ENCODE data around the gene MYOT.

Gene MYOT

DNA sequence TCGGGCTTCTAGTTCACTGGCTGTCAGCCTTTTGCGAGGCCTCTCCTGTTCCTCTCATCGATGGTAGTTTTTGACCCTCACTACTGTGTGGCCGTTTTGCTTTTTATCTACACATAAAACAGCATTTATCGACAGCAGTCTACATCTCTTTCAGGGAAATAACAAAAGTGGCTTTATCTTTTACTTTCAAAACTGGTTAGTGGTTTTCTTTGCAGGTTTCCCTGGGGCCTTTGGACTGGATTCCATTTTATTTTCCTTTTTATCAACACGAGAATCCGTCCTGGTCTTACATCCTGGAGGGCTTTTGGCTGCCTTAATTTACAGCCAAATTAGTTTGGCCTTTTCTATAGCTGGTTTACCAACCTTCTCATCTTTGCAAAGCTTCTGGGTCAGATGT is 20.8 kb downstream of the MYOT start:
- TF ChIP-seq, protein P1, sequence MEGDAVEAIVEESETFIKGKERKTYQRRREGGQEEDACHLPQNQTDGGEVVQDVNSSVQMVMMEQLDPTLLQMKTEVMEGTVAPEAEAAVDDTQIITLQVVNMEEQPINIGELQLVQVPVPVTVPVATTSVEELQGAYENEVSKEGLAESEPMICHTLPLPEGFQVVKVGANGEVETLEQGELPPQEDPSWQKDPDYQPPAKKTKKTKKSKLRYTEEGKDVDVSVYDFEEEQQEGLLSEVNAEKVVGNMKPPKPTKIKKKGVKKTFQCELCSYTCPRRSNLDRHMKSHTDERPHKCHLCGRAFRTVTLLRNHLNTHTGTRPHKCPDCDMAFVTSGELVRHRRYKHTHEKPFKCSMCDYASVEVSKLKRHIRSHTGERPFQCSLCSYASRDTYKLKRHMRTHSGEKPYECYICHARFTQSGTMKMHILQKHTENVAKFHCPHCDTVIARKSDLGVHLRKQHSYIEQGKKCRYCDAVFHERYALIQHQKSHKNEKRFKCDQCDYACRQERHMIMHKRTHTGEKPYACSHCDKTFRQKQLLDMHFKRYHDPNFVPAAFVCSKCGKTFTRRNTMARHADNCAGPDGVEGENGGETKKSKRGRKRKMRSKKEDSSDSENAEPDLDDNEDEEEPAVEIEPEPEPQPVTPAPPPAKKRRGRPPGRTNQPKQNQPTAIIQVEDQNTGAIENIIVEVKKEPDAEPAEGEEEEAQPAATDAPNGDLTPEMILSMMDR (IDR thresholded peaks at IDR 0.05; ENCODE audit: insufficient read depth, missing control alignments), result no peak
- FAIRE-seq (no peak), DNase-seq (ENCODE audit: insufficient read length, low spot score) (no peak)

DNA sequence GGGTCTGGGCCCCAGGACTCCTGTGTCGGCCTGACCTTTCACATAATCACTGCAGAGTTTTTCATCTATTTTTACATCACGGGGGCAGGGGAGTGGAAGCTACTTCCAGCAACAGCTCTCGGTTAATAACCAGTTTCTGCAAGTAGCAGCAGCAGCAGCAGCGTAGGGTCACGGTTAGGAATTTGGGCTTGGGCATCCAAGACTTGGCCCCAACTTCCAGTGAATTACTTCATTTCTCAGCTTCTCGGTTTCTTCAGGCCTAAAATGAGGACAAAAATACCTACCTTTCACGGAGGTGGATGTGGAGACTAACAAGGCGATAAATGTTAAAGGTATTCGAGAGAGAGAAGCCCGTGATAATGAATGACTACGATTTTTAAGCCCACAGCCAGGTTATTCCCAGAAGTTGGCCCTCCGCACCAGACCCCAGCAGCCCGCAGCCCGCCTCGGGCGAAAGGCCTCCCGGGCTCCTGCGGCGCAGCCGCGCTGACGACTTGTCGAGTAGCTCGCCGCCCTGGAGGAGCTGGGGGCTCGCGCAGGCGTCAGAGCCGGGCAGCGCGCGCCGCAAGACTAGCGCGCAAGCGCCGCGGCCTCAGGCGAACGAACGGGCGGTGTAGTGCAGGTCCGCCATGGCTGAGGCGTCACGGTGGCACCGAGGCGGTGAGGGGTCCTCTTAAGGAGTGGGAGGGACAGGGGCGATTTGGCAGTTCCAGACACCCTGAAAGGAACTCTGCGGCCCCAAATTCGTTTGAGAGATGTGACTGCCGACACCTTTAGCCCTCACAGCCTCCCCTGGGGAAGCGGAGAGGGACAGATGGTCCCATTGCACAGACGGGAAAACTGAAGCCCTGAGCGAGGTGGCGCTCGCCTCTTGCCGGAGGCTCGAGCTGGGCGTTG is 21.5 kb downstream of the MYOT start, which contains the start of gene PKD2L2:
Gene PKD2L2 (plus strand): TSS at position 595 of the 897 bp plus-strand sequence. CDS start 35 bp downstream, at position 630.
- DNase-seq (ENCODE audit: insufficient read length, low spot score) (no peak), FAIRE-seq (no peak)
- TF ChIP-seq, protein P1 (IDR thresholded peaks at IDR 0.05; ENCODE audit: insufficient read depth, missing control alignments), result no peak

DNA sequence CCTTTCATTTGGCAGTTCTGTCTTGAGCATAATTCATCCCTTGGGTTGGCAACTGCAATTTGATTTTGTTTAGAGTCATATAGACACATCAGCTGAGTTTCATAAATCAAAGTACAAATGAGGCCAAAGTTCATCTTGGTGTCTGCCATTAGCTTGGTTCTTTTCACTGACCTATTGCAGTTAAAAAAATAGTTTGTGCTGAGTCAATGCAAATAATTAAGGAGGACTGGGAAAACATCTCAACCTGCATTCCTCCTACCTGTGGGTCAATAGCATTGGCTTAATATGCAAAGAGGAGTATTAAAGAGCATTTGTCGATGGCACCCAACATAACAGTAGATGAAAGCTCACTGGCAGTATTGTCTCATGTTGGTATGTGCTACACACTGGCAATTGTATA is 23.2 kb downstream of the MYOT start:
- no peak for FAIRE-seq
- DNase-seq (ENCODE audit: insufficient read length, low spot score), result no peak
- TF ChIP-seq, protein P1 (IDR thresholded peaks at IDR 0.05; ENCODE audit: insufficient read depth, missing control alignments), result no peak

DNA sequence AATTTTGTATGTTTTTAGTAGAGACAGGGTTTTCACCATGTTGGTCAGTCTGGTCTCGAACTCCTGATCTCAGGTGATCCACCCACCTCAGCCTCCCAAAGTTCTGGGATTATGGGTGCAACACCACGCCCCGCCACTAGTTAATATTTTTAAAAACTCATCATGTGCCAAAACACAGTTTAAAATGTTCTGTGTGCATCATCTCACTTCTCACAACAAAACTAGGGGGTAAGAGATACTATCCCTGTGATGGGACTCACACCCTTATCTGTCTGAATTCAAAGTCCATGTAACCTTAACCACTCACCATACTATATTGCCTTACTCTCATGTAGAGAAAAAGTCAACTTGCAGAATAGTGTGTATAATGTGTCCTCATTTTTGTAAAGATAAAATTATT is 24.2 kb downstream of the MYOT start:
- TF ChIP-seq, protein P1 (IDR thresholded peaks at IDR 0.05; ENCODE audit: insufficient read depth, missing control alignments), result no peak
- FAIRE-seq (no peak), DNase-seq (ENCODE audit: insufficient read length, low spot score) (no peak)

DNA sequence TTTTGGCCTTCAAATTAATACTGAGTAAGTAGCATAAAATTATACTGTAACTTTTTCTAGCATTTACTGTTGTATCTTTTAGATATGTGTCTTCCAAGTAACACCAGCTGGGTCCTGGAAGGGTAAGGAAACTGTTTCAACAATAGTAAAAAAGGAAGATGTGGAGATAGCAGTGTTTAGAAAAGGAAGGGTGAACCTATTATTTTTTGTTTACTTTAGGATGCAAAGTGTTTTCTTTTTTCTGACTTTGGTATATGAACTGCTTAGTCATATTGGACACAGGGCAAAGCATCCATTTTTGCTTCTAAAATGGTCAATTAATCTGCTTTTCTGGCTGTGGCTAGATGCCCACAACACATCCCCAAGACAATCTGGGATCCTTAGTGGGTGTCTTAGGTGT is 26.9 kb downstream of the MYOT start:
- FAIRE-seq (no peak), DNase-seq (ENCODE audit: insufficient read length, low spot score) (no peak)
- TF ChIP-seq, protein P1 (IDR thresholded peaks at IDR 0.05; ENCODE audit: insufficient read depth, missing control alignments), result no peak

DNA sequence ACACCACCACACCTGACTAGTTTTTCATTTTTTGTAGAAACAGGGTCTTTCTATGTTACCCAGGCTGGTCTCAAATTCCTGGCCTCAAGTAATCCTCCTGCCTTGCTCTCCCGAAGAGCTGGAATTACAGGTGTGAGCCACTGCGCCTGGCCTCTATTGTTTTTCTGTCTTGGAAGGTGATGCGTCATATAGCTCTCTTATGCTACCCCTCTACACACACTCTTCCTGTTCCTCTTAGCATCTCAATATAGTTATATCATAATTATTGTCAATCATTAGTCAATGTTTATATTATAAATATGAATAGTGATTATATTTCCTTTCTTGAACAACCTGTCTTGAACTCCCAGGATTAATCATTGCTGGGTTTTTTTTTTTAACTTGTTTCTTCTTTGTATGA is 28.9 kb downstream of the MYOT start:
- DNase-seq (ENCODE audit: insufficient read length, low spot score) (no peak), FAIRE-seq (no peak)
- TF ChIP-seq, protein P1 (IDR thresholded peaks at IDR 0.05; ENCODE audit: insufficient read depth, missing control alignments), result no peak

DNA sequence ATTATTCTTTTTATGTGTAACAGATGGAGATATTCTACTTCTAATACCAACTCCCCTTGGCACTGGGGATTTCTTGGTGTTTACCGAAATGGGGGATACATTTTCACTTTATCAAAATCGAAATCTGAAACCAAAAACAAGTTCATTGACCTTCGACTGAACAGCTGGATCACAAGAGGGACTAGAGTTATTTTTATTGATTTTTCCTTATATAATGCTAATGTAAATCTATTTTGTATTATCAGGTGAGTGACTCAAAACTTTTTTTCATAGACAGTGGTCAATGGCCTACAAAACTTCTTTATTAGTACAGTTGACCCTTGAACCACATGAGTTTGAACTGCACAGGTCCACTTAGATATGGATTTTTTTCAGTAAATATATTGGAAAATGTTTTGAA is 31.8 kb downstream of the MYOT start:
- FAIRE-seq, result no peak
- DNase-seq (ENCODE audit: insufficient read length, low spot score), result no peak
- TF ChIP-seq, protein P1 (IDR thresholded peaks at IDR 0.05; ENCODE audit: insufficient read depth, missing control alignments), result no peak

All from D721Med (cell line).